DOHH2 (cell line): ENCODE measurements around the gene ARMS2.

Experiments used
- H3F3A ChIP-seq: fragments of 200-600 bp; sonication (generic), shearing (Covaris generic); 2 replicates; pipeline ENCODE4 v1.6.0; 2016; ENCODE audit warnings: antibody characterized with exemption, mild to moderate bottlenecking; ENCODE audit not compliant: control insufficient read depth, insufficient read depth
- H3K27ac ChIP-seq: fragments of 200-600 bp; sonication (generic); 2 replicates; pipeline ENCODE4 v1.5.1; 2014; ENCODE audit warnings: low read depth, mild to moderate bottlenecking, low read length, moderate library complexity
- H3K27me3 ChIP-seq: fragments of 200-600 bp; sonication (generic); 2 replicates; pipeline ENCODE4 v1.6.1; 2014; ENCODE audit warnings: mild to moderate bottlenecking, low read length, mixed read lengths; ENCODE audit not compliant: control insufficient read depth
- H3K36me3 ChIP-seq: fragments of 200-600 bp; sonication (generic); 2 replicates; pipeline ENCODE4 v1.6.1; 2014; ENCODE audit warnings: mild to moderate bottlenecking, low read length, moderate library complexity, mixed read lengths; ENCODE audit not compliant: control insufficient read depth
- H3K4me1 ChIP-seq: fragments of 200-600 bp; sonication (generic); 2 replicates; pipeline ENCODE4 v1.6.1; 2014; ENCODE audit warnings: mild to moderate bottlenecking, low read length, mixed read lengths; ENCODE audit not compliant: control insufficient read depth
- H3K4me2 ChIP-seq: fragments of 200-600 bp; sonication (generic); 2 replicates; pipeline ENCODE4 v1.6.0; 2014; ENCODE audit warnings: mild to moderate bottlenecking, low read length, moderate library complexity
- H3K4me3 ChIP-seq: fragments of 200-600 bp; sonication (generic); 2 replicates; pipeline ENCODE4 v1.5.1; 2014; ENCODE audit warnings: mild to moderate bottlenecking, low read length, mixed read lengths
- H3K79me2 ChIP-seq: fragments of 200-600 bp; sonication (generic); 2 replicates; pipeline ENCODE4 v1.6.1; 2014; ENCODE audit warnings: mild to moderate bottlenecking, low read length, mixed read lengths; ENCODE audit not compliant: control insufficient read depth
- H3K9me2 ChIP-seq: fragments of 200-600 bp; sonication (generic); replicated peaks from 2 replicates; pipeline ENCODE4 v1.6.1; 2014; ENCODE audit warnings: mild to moderate bottlenecking, low read length, mixed read lengths; ENCODE audit not compliant: control insufficient read depth
- H3K9me3 ChIP-seq: fragments of 200-600 bp; sonication (generic); 2 replicates; pipeline ENCODE4 v1.6.1; 2014; ENCODE audit warnings: antibody characterized with exemption, low read length, mixed read lengths; ENCODE audit not compliant: control insufficient read depth, insufficient read depth
- H4K20me1 ChIP-seq: fragments of 200-600 bp; sonication (generic); 2 replicates; pipeline ENCODE4 v1.6.0; 2014; ENCODE audit warnings: low read depth, mild to moderate bottlenecking, antibody characterized with exemption, low read length, moderate library complexity; ENCODE audit not compliant: control insufficient read depth, insufficient read depth
- CTCF ChIP-seq: fragments of 200-600 bp; sonication (generic); IDR thresholded peaks from one replicate; pipeline ENCODE4 v1.5.1; 2014; ENCODE audit warnings: antibody characterized with exemption, mild to moderate bottlenecking, low read depth, low read length; ENCODE audit not compliant: poor library complexity, severe bottlenecking
- EZH2phosphoT487 ChIP-seq: fragments of 200-600 bp; sonication (generic); IDR thresholded peaks from 2 replicates; pipeline ENCODE4 v1.6.1; 2017; ENCODE audit warnings: borderline replicate concordance, mild to moderate bottlenecking, antibody characterized with exemption, low read length, moderate library complexity, mixed read lengths

ARMS2 gene

GRCh38 chr10:122448600-122448999 is 5.9 kb upstream of the ARMS2 start:
- Histone ChIP-seq H3K27me3 (peaks cover 9% of the 10 kb centered on the region; the same call in 1 of the 2 replicates), H3K27ac (no peak overlapping the region), H3K4me1 (no peaks in the 10 kb centered on the region), H3K9me2 (no peaks in the 10 kb centered on the region), H3K9me3 (no peaks in the 10 kb centered on the region), H3K4me2 (no peak overlapping the region), H4K20me1 (no peaks in the 10 kb centered on the region), H3F3A (no peaks in the 10 kb centered on the region), H3K4me3 (no peak overlapping the region), H3K36me3 (no peaks in the 10 kb centered on the region), H3K79me2 (no peaks in the 10 kb centered on the region)
- TF ChIP-seq EZH2phosphoT487 (no peak), CTCF (no peak)

- no peaks in the 10 kb centered on the region for H3K4me1 ChIP-seq
- TF ChIP-seq CTCF: no peak
- no peak for TF ChIP-seq EZH2phosphoT487
- H3K36me3 ChIP-seq: no peaks in the 10 kb centered on the region
- H3F3A ChIP-seq: no peaks in the 10 kb centered on the region
- no peaks in the 10 kb centered on the region for H3K9me3 ChIP-seq
- H3K4me3 ChIP-seq: no peak overlapping the region
- no peaks in the 10 kb centered on the region for H3K9me2 ChIP-seq
- H3K27ac ChIP-seq: no peak overlapping the region
- H4K20me1 ChIP-seq: no peaks in the 10 kb centered on the region
- H3K4me2 ChIP-seq: no peak overlapping the region
- no peaks in the 10 kb centered on the region for H3K79me2 ChIP-seq
- H3K27me3 ChIP-seq: peaks cover 9% of the 10 kb centered on the region; the same call in 1 of the 2 replicates
Observed at GRCh38 chr10:122449153-122449552, 5.3 kb upstream of the ARMS2 start.

DNA sequence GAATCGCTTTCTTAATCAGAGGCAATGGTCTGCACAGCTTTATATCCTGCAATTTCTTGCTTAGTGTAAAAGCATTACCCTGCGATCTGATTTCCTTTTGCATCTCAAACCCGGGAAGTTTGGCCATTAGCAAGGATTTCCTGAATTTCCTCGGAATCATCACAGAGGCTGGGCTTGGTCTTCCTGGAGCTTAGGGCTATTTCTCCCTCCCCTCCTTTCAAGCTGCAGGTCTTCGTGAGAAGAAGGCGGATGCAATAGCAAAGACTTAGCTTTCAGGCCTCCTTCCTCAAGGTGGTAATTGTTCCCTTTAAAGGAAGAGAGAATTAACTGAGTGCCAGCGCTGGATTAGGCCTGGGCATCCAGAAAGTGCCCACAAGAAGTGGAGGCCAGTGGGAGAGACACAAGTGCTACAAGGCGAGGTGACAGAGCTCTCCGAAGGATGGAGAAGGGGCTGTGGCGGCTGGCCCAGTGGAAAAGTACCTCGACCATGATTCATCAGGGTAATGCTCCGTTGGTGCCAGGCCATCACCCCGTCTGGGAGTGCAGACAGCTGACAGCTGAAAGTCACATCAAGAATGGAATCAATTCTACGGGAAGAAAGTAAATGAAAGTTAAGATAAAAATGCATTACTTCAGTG is 4.0 kb upstream of the ARMS2 start:
- Histone ChIP-seq H4K20me1 (no peaks in the 10 kb centered on the region), H3K4me2 (no peak overlapping the region), H3K27ac (no peak overlapping the region), H3K9me2 (no peaks in the 10 kb centered on the region), H3K79me2 (no peaks in the 10 kb centered on the region), H3F3A (no peaks in the 10 kb centered on the region), H3K4me3 (no peak overlapping the region), H3K36me3 (no peaks in the 10 kb centered on the region), H3K4me1 (no peaks in the 10 kb centered on the region), H3K27me3 (0 out of 2 replicates have a peak, but pooled peaks cover 3% of the 10 kb centered on the region), H3K9me3 (no peaks in the 10 kb centered on the region)
- TF ChIP-seq EZH2phosphoT487 (no peak), CTCF (no peak)
